HepG2 (cell line): ENCODE data around the gene SLCO3A1. TPM values are rescaled to one million over a fixed set of nuclear protein-coding genes. Genes with fewer than 3 reads are reported as not detected.

ENCODE experiments used
- ATAC-seq: fragments of 200-7000 bp; cut with Tn5 transposase; 3 replicates; pipeline ENCODE4 v1.9.1; 2020; ENCODE audit warnings: mild to moderate bottlenecking, moderate library complexity
- BruUV-seq: library from RNA; stranded (reverse); fragments of 400-500 nt; replicated peaks from 2 replicates; lab custom pipeline; 2021; lab: Mats Ljungman, UMichigan
- CTCF ChIA-PET: fragments of 300-600 bp; formaldehyde crosslinking; extraction: SDS; loops from one replicate; lab custom pipeline; 2021; ENCODE audit warnings: low total read pairs, inconsistent platforms, low intra/inter-chr PET ratio; lab: Yijun Ruan, JAX
- POLR2A ChIA-PET: fragments of 350-600 bp; sonication (Branson Sonifier 250); formaldehyde crosslinking; loops from one replicate; lab custom pipeline; 2020; ENCODE audit warnings: antibody characterized with exemption, inconsistent platforms; lab: Yijun Ruan, JAX
- DNase-seq: peaks from one replicate; pipeline ENCODE4 v3.0.0-alpha.2; 2015; ENCODE audit warnings: low spot score
- FAIRE-seq: peaks from 3 replicates; lab custom pipeline; 2011; peaks lifted over from hg19 to GRCh38; lab: Jason Lieb, UNC
- H2AFZ ChIP-seq: one replicate; pipeline ENCODE4 v1.6.1; 2011; ENCODE audit warnings: low read length, inconsistent platforms
- H3K27ac ChIP-seq: fragments of 300-600 bp; 3 replicates; pipeline ENCODE4 v1.8.0; 2011; ENCODE audit warnings: mixed run types, mild to moderate bottlenecking, mixed read lengths, low read length, inconsistent platforms; ENCODE audit not compliant: insufficient read depth; ENCODE audit errors: extremely low read length
- H3K27me3 ChIP-seq, 2 experiments: fragments of 200-600 bp in 1 of 2; 2 replicates in 1 of 2; 3 replicates in 1 of 2; pipeline versions ENCODE4 v1.6.0 to v1.8.0; 2011; ENCODE audit warnings: low read length in 2 of 2, mild to moderate bottlenecking in 2 of 2, moderate library complexity in 2 of 2, inconsistent platforms in 1 of 2; ENCODE audit not compliant: insufficient read depth in 2 of 2, control insufficient read depth in 1 of 2
- H3K36me3 ChIP-seq, 2 experiments: fragments of 200-600 bp in 1 of 2; replicated peaks in 1 of 2; 2 replicates in 1 of 2; 3 replicates in 1 of 2; pipeline versions ENCODE4 v1.5.1 to v1.8.0; 2011; ENCODE audit warnings: low read length in 2 of 2, inconsistent platforms in 1 of 2; ENCODE audit not compliant: insufficient read depth in 2 of 2, control insufficient read depth in 1 of 2
- H3K4me1 ChIP-seq: 2 replicates; pipeline ENCODE4 v1.5.1; 2012; ENCODE audit warnings: low read length, inconsistent platforms; ENCODE audit not compliant: insufficient read depth
- H3K4me2 ChIP-seq: 2 replicates; pipeline ENCODE4 v1.6.0; 2011; ENCODE audit warnings: low read depth, low read length, inconsistent platforms
- H3K4me3 ChIP-seq, 3 experiments: fragments of 200-600 bp in 1 of 3; sonication (generic), shearing (Covaris generic) in 1 of 3; replicated peaks in 1 of 3; 2 replicates each; pipeline ENCODE4 v1.5.1; 2011 to 2016; ENCODE audit warnings: low read length in 3 of 3, inconsistent platforms in 2 of 3, low read depth in 2 of 3, mild to moderate bottlenecking in 2 of 3, control low read depth in 1 of 3, mixed read lengths in 1 of 3; ENCODE audit not compliant: insufficient read depth in 1 of 3
- H3K79me2 ChIP-seq: one replicate; pipeline ENCODE4 v1.6.1; 2011; ENCODE audit warnings: low read length, inconsistent platforms; ENCODE audit not compliant: insufficient read depth
- H3K9ac ChIP-seq: 2 replicates; pipeline ENCODE4 v1.6.0; 2011; ENCODE audit warnings: mild to moderate bottlenecking, low read depth, low read length, inconsistent platforms; ENCODE audit not compliant: insufficient read depth
- H3K9me3 ChIP-seq: 2 replicates; pipeline ENCODE4 v1.5.1; 2012; ENCODE audit warnings: mild to moderate bottlenecking, low read length
- H4K20me1 ChIP-seq: 2 replicates; pipeline ENCODE4 v1.6.0; 2011; ENCODE audit warnings: inconsistent platforms, mild to moderate bottlenecking, low read length, moderate library complexity; ENCODE audit not compliant: insufficient read depth
- ATF3 ChIP-seq: sonication (generic); formaldehyde crosslinking; IDR thresholded peaks from 2 replicates; pipeline ENCODE4 v1.4.0; 2020; ENCODE audit warnings: missing genetic modification reagents
- BRF2 ChIP-seq: sonication (generic); formaldehyde crosslinking; IDR thresholded peaks from 2 replicates; pipeline ENCODE4 v1.8.1; 2022; ENCODE audit warnings: mild to moderate bottlenecking, missing genetic modification reagents
- CEBPG ChIP-seq: IDR thresholded peaks from 2 replicates; pipeline ENCODE4 v1.6.1; 2016
- DNMT3B ChIP-seq: conservative IDR thresholded peaks from 2 replicates; pipeline ENCODE4 v1.6.1; 2016; ENCODE audit warnings: missing biosample characterization, control low read depth
- FOXC1 ChIP-seq: sonication (generic); formaldehyde crosslinking; IDR thresholded peaks from 2 replicates; pipeline ENCODE4 v1.8.0; 2022; ENCODE audit warnings: mild to moderate bottlenecking, missing genetic modification reagents, borderline replicate concordance
- GLMP ChIP-seq: sonication (generic); formaldehyde crosslinking; IDR thresholded peaks from 2 replicates; pipeline ENCODE4 v1.9.0; 2021; ENCODE audit warnings: missing genetic modification reagents, mild to moderate bottlenecking, borderline replicate concordance
- IRF9 ChIP-seq: sonication (generic); formaldehyde crosslinking; IDR thresholded peaks from 2 replicates; pipeline ENCODE4 v1.8.0; 2022; ENCODE audit warnings: missing genetic modification reagents, mild to moderate bottlenecking, borderline replicate concordance
- KLF15 ChIP-seq: sonication (generic); formaldehyde crosslinking; IDR thresholded peaks from 2 replicates; pipeline ENCODE4 v1.8.1; 2023; ENCODE audit warnings: borderline replicate concordance, mild to moderate bottlenecking, inconsistent platforms, missing genetic modification reagents, mixed read lengths
- MBNL3 ChIP-seq: fragments of 250-450 bp; sonication (Bioruptor Pico); conservative IDR thresholded peaks from 2 replicates; pipeline ENCODE4 v1.8.0; 2022; ENCODE audit warnings: mild to moderate bottlenecking, inconsistent platforms
- MYNN ChIP-seq: sonication (generic); formaldehyde crosslinking; IDR thresholded peaks from 2 replicates; pipeline ENCODE4 v1.4.0; 2020; ENCODE audit warnings: mild to moderate bottlenecking, low read depth, missing genetic modification reagents
- NBN ChIP-seq: fragments of 450-650 bp; conservative IDR thresholded peaks from 2 replicates; pipeline ENCODE4 v1.6.1; 2017
- NCOA1 ChIP-seq: sonication (generic); formaldehyde crosslinking; IDR thresholded peaks from 2 replicates; pipeline ENCODE4 v1.9.0; 2021; ENCODE audit warnings: missing genetic modification reagents
- PBX2 ChIP-seq: IDR thresholded peaks from 2 replicates; pipeline ENCODE4 v1.6.1; 2016; ENCODE audit warnings: control low read depth
- SETDB1 ChIP-seq: sonication (generic); formaldehyde crosslinking; IDR thresholded peaks from 2 replicates; pipeline ENCODE4 v1.5.1; 2020; ENCODE audit warnings: missing genetic modification reagents, mild to moderate bottlenecking, borderline replicate concordance
- SNAPC5 ChIP-seq: sonication (generic); formaldehyde crosslinking; IDR thresholded peaks from 2 replicates; pipeline ENCODE4 v1.8.1; 2023; ENCODE audit warnings: mild to moderate bottlenecking, missing genetic modification reagents, borderline replicate concordance
- TFDP1 ChIP-seq: IDR thresholded peaks from 2 replicates; pipeline ENCODE4 v1.6.1; 2016; ENCODE audit warnings: missing compliant biosample characterization, missing genetic modification reagents, borderline replicate concordance
- WIZ ChIP-seq: sonication (generic); formaldehyde crosslinking; IDR thresholded peaks from 2 replicates; pipeline ENCODE4 v1.5.1; 2020; ENCODE audit warnings: mild to moderate bottlenecking, missing genetic modification reagents
- ZFP36L1 ChIP-seq: sonication (generic); formaldehyde crosslinking; IDR thresholded peaks from 2 replicates; pipeline ENCODE4 v1.8.0; 2022; ENCODE audit warnings: mild to moderate bottlenecking, missing genetic modification reagents, moderate library complexity
- ZNF891 ChIP-seq: sonication (generic); formaldehyde crosslinking; IDR thresholded peaks from 2 replicates; pipeline ENCODE4 v1.5.0; 2020; ENCODE audit warnings: mild to moderate bottlenecking, missing genetic modification reagents
- WGBS: methylation state at CpG from one replicate; pipeline ENCODE4 v1.1.6; 2017; ENCODE audit warnings: low lambda C conversion rate; 5-methylcytosine and 5-hydroxymethylcytosine counted together
- in situ Hi-C: cut with HindIII; loops from 2 replicates; pipeline ENCODE4 v1.10.0; 2017; ENCODE audit warnings: low pct_unique_long_range_greater_than_20kb; ENCODE audit not compliant: extremely low pct_ligation_motif_present
- intact Hi-C: fragments of 100-400 bp; cut with micrococcal nuclease; formaldehyde crosslinking; loops from one replicate; pipeline ENCODE4 v1.10.0; 2022; ENCODE audit not compliant: unreplicated experiment
- polyA plus RNA-seq, 8 experiments: library from polyadenylated mRNA; depleted of rRNA in 3 of 8; stranded (reverse) in 7 of 8; unstranded in 1 of 8; fragments of >200 nt; fragmentation: Illumina TruSeq in 4 of 8; extraction: Trizol in 4 of 8; gene quantifications; 2 replicates each; pipeline versions ENCODE4 v1.2.1 to v1.2.3, GENCODE V29; 2011 to 2016; ENCODE audit warnings: low read depth in 4 of 8, missing spikeins in 1 of 8, mixed read lengths in 1 of 8; ENCODE audit not compliant: insufficient read depth in 1 of 8
- total RNA-seq, 5 experiments: library from RNA; depleted of rRNA; stranded (reverse); fragments of >200 nt; fragmentation: Illumina TruSeq; extraction: Trizol; gene quantifications; 2 replicates each; pipeline ENCODE4 v1.2.3, GENCODE V29; 2016; ENCODE audit warnings: low read depth in 1 of 5

Gene SLCO3A1
- total and polyA plus RNA-seq, 2 of the 13 experiments (the other 11 are each of a cell fraction or from before 2014, with no cell fraction given) = 0.02 TPM; not detected in 1

GRCh38 chr15:92105611-92106010 is 252.1 kb downstream of the SLCO3A1 start:
- TF ChIP-seq ZNF891 (CRISPR knock-in tag) = no peak
- TF ChIP-seq PBX2 (CRISPR knock-in tag) = no peak
- TF ChIP-seq ZFP36L1 (CRISPR knock-in tag) = no peak
- no peak for TF ChIP-seq WIZ (CRISPR knock-in tag)
- TF ChIP-seq KLF15 (CRISPR knock-in tag) = no peak
- TF ChIP-seq CEBPG (CRISPR knock-in tag) = no peak
- no peak for TF ChIP-seq IRF9 (CRISPR knock-in tag)
- no peak for TF ChIP-seq NBN
- no peak for TF ChIP-seq SNAPC5 (CRISPR knock-in tag)
- no peak for TF ChIP-seq BRF2 (CRISPR knock-in tag)
- no peak for TF ChIP-seq DNMT3B (CRISPR knock-in tag)
- TF ChIP-seq MBNL3 (CRISPR knock-in tag) = no peak
- no peak for TF ChIP-seq ATF3 (CRISPR knock-in tag)
- TF ChIP-seq FOXC1 (CRISPR knock-in tag) = no peak
- TF ChIP-seq SETDB1 (CRISPR knock-in tag) = no peak
- TF ChIP-seq TFDP1 (CRISPR knock-in tag) = no peak
- no peak for TF ChIP-seq MYNN (CRISPR knock-in tag)
- no peak for TF ChIP-seq NCOA1 (CRISPR knock-in tag)
- TF ChIP-seq GLMP (CRISPR knock-in tag) = no peak
- Histone ChIP-seq H3K27ac (no peak overlapping the region), H3K79me2 (no peaks in the 10 kb centered on the region), H4K20me1 (no peaks in the 10 kb centered on the region), H3K27me3 (peaks cover 3 to 42% of the 10 kb centered on the region in 2 experiments; a peak in 3 of 5 replicates), H3K4me1 (no peaks in the 10 kb centered on the region), H3K9ac (no peak overlapping the region), H3K4me2 (no peak overlapping the region), H3K9me3 (no peaks in the 10 kb centered on the region), H2AFZ (no peak overlapping the region), H3K36me3 (no peaks in the 10 kb centered on the region), H3K4me3 (no peak overlapping the region)
- POLR2A ChIA-PET = no interaction called here
- DNase-seq (no peak), ATAC-seq (no peak), FAIRE-seq (no peak)
- intact Hi-C loops (no loop called here), in situ Hi-C loops (no loop called here)
- BruUV-seq = no TSS peak
- CTCF ChIA-PET = no interaction called here
- 4% methylated on average over 9 of the region's 10 CpGs for WGBS
